ENCODE results near the gene PSME1. TPM values are rescaled to one million over a fixed set of nuclear protein-coding genes. Genes with fewer than 3 reads are reported as not detected.

Gene PSME1
- total and polyA plus RNA-seq, 2 of the 13 experiments (the other 11 are each of a cell fraction or from before 2014, with no cell fraction given), result 159 to 608 TPM

DNA sequence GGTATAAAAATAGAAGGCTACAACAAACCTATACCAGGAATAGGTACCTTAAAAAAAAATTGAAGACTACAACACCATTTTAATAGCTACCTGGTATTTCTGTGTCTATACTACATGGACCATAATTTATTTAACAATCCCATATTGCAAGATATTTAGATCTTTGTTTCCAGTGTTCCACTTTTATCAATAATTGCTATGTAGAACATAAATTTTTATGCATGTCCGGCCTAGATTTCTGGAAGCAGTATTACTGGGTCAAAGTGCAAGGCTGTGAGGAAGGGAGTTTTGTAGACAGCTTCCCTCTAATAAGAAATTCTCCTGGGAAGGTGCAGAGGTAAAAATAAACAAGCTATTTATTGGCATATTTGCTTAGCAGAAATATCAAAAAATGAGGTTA is 25.5 kb upstream of the PSME1 start (continued):
- TF ChIP-seq MED1 (CRISPR knock-in tag; IDR thresholded peaks at IDR 0.05) (no peak), ZNF879 (CRISPR knock-in tag; IDR thresholded peaks at IDR 0.05) (peak; percentile 24; the same call in 1 of the 2 replicates), PPARG (CRISPR knock-in tag; conservative IDR thresholded peaks at IDR 0.05) (peak; percentile 44), MTF2 (CRISPR knock-in tag; IDR thresholded peaks at IDR 0.05; ENCODE audit: borderline replicate concordance) (peak; percentile 32; the same call in 1 of the 2 replicates), RFXANK (CRISPR knock-in tag; IDR thresholded peaks at IDR 0.05) (no peak), MYNN (CRISPR knock-in tag; IDR thresholded peaks at IDR 0.05; ENCODE audit: low read depth) (no peak), TCF7L2 (IDR thresholded peaks at IDR 0.05; ENCODE audit: low read depth, low read length) (no peak), ZNF644 (CRISPR knock-in tag; IDR thresholded peaks at IDR 0.05; ENCODE audit: low read depth) (no peak), ZBTB25 (CRISPR knock-in tag; IDR thresholded peaks at IDR 0.05) (0 out of 2 replicates have a peak, but pooled peaks have one; percentile 9), FOXA3 (CRISPR knock-in tag; IDR thresholded peaks at IDR 0.05) (peak; percentile 30; the same call in 1 of the 2 replicates), HMGXB4 (CRISPR knock-in tag; IDR thresholded peaks at IDR 0.05; ENCODE audit: borderline replicate concordance in 1 of 2, low read depth in 1 of 2) (0 out of 4 replicates have a peak, but pooled peaks of 1 of the 2 experiments have one; percentile 9), ZUFSP (CRISPR knock-in tag; IDR thresholded peaks at IDR 0.05; ENCODE audit: borderline replicate concordance) (no peak)
- TF ChIP-seq, protein P1, sequence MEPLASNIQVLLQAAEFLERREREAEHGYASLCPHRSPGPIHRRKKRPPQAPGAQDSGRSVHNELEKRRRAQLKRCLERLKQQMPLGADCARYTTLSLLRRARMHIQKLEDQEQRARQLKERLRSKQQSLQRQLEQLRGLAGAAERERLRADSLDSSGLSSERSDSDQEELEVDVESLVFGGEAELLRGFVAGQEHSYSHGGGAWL (CRISPR knock-in tag; IDR thresholded peaks at IDR 0.05), result no peak
- TF ChIP-seq, protein P2, sequence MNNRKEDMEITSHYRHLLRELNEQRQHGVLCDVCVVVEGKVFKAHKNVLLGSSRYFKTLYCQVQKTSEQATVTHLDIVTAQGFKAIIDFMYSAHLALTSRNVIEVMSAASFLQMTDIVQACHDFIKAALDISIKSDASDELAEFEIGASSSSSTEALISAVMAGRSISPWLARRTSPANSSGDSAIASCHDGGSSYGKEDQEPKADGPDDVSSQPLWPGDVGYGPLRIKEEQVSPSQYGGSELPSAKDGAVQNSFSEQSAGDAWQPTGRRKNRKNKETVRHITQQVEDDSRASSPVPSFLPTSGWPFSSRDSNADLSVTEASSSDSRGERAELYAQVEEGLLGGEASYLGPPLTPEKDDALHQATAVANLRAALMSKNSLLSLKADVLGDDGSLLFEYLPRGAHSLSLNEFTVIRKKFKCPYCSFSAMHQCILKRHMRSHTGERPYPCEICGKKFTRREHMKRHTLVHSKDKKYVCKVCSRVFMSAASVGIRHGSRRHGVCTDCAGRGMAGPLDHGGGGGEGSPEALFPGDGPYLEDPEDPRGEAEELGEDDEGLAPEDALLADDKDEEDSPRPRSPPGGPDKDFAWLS (CRISPR knock-in tag; IDR thresholded peaks at IDR 0.05; ENCODE audit: borderline replicate concordance), result no peak

Data from HepG2 (cell line).